Adrenal gland (tissue), 5 donors: ENCODE results near the gene TAGLN.

ENCODE experiments used
- POLR2A ChIP-seq, 2 donors: fragments of 450-650 bp; IDR thresholded peaks; one replicate each; pipeline ENCODE4 v1.6.1; 2017; ENCODE audit warnings: antibody characterized with exemption in 2 of 2, mild to moderate bottlenecking in 2 of 2, moderate library complexity in 1 of 2
- TF ChIP-seq, protein P1 (sequence below), 6 experiments: fragments of 450-650 bp in 4 of 6; fragments of 200-600 bp in 2 of 6; sonication (generic) in 1 of 6; IDR thresholded peaks; 1 replicate in 5 of 6; 2 replicates in 1 of 6; pipeline versions ENCODE4 v1.5.1 to v1.8.0; 2016 to 2021; ENCODE audit warnings: antibody characterized with exemption in 6 of 6, mild to moderate bottlenecking in 2 of 6, moderate library complexity in 1 of 6
- donor health status: DM: no; HTN: no; CAD: no.

DNA sequence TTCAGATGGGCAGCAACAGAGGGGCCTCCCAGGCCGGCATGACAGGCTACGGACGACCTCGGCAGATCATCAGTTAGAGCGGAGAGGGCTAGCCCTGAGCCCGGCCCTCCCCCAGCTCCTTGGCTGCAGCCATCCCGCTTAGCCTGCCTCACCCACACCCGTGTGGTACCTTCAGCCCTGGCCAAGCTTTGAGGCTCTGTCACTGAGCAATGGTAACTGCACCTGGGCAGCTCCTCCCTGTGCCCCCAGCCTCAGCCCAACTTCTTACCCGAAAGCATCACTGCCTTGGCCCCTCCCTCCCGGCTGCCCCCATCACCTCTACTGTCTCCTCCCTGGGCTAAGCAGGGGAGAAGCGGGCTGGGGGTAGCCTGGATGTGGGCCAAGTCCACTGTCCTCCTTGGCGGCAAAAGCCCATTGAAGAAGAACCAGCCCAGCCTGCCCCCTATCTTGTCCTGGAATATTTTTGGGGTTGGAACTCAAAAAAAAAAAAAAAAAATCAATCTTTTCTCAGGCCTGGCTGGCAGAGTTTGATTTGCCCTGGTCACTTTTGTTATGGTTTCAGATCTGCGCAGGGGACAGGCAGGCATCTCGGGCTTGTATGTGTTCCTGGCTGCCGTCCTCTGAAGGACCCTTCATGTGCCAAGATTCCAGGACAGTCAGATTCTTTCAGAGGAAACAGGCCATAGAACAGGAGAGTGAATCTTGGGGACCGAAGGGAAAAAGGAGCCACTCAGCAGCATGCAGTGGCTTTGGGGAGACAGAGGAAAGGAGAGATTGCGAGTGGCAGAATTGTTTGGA, 5.3 kb downstream of the TAGLN start:
- TF ChIP-seq, protein P1, sequence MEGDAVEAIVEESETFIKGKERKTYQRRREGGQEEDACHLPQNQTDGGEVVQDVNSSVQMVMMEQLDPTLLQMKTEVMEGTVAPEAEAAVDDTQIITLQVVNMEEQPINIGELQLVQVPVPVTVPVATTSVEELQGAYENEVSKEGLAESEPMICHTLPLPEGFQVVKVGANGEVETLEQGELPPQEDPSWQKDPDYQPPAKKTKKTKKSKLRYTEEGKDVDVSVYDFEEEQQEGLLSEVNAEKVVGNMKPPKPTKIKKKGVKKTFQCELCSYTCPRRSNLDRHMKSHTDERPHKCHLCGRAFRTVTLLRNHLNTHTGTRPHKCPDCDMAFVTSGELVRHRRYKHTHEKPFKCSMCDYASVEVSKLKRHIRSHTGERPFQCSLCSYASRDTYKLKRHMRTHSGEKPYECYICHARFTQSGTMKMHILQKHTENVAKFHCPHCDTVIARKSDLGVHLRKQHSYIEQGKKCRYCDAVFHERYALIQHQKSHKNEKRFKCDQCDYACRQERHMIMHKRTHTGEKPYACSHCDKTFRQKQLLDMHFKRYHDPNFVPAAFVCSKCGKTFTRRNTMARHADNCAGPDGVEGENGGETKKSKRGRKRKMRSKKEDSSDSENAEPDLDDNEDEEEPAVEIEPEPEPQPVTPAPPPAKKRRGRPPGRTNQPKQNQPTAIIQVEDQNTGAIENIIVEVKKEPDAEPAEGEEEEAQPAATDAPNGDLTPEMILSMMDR (IDR thresholded peaks at IDR 0.05), result peak in 1 of 6 experiments; percentile 1
- TF ChIP-seq POLR2A (IDR thresholded peaks at IDR 0.05), result peak in 1 of 2 donors; percentile 12
